GM10266 (cell line): Measurements from ENCODE around the gene PUS1.

Experiments
- DNase-seq: peaks from one replicate; pipeline ENCODE4 v3.0.0; 2012; ENCODE audit errors: extremely low spot score
- TF ChIP-seq, protein P1 (sequence below): IDR thresholded peaks from 2 replicates; pipeline ENCODE4 v1.5.1; 2012; ENCODE audit warnings: mild to moderate bottlenecking, low read depth; ENCODE audit not compliant: control insufficient read depth, insufficient read depth; ENCODE audit errors: missing control alignments

PUS1 gene

GRCh38 chr12:131897276-131897675 lies 31.8 kb upstream of the PUS1 start:
- no peak for DNase-seq
- TF ChIP-seq, protein P1, sequence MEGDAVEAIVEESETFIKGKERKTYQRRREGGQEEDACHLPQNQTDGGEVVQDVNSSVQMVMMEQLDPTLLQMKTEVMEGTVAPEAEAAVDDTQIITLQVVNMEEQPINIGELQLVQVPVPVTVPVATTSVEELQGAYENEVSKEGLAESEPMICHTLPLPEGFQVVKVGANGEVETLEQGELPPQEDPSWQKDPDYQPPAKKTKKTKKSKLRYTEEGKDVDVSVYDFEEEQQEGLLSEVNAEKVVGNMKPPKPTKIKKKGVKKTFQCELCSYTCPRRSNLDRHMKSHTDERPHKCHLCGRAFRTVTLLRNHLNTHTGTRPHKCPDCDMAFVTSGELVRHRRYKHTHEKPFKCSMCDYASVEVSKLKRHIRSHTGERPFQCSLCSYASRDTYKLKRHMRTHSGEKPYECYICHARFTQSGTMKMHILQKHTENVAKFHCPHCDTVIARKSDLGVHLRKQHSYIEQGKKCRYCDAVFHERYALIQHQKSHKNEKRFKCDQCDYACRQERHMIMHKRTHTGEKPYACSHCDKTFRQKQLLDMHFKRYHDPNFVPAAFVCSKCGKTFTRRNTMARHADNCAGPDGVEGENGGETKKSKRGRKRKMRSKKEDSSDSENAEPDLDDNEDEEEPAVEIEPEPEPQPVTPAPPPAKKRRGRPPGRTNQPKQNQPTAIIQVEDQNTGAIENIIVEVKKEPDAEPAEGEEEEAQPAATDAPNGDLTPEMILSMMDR: no peak

- no peak for DNase-seq
Observed at GRCh38 chr12:131897875-131898274, 31.2 kb upstream of the PUS1 start.

GRCh38 chr12:131900397-131900796 lies 28.7 kb upstream of the PUS1 start:
- TF ChIP-seq, protein P1: no peak

More at GRCh38 chr12:131897875-131898274, 31.2 kb upstream of the PUS1 start:
- TF ChIP-seq, protein P1: no peak

GRCh38 chr12:131901431-131902331 lies 27.4 kb upstream of the PUS1 start:
- no peak for DNase-seq
- TF ChIP-seq, protein P1: no peak

More at GRCh38 chr12:131900397-131900796, 28.7 kb upstream of the PUS1 start:
- DNase-seq: no peak

- no peak for DNase-seq
- TF ChIP-seq, protein P1: no peak
Observed at GRCh38 chr12:131902332-131903241, 26.5 kb upstream of the PUS1 start.

DNA sequence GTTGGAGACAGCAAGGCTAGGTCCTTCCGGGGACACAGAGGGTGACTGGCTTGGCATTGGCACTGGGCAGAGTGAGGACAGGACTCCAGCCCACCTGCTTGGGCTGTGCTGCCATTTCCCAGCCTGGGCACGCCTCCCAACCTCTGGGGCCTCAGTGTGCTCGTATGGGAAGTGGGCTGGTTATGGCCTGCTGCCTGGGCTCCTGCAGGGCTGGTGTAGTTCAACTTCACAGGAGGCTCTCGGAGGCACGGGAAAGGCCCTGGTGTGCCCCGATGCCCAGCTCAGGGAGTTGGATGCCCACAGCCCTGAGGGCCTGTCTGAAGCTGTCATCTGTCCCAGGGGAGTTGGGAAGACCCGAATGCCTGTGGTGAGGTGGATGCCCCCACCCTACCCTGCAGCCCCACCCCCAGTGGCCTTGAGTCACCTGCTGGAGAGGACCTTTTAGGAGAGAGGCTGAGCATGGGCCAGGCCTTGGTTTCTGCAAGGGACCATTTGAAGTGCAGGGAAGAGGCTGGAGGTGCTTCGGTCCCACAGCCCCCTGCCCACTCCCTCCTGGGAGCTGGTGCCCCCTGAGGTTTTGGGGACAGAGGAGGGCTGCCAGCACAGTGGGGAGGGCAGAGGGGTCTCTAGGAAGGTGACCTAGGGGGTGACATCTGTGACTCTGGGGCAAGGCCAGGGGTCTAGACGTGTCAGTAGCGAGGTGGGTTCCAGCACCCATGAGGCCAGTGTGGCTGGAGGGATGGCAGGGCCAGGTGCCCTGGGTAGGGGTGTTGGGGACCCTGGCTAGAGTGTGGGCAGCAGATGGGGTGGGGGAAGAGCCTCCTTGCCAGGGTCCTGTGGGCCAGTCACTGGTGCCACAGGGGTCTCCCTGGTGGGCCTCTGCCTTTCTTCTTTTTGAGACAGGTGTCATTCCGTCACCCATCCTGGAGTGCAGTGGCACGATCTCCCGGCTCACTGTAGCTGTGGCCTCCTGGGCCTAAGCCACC lies 25.5 kb upstream of the PUS1 start:
- TF ChIP-seq, protein P1: no peak
- DNase-seq: no peak
